Esophagus mucosa (tissue), 1 donor: ENCODE data around the gene NDUFB10. TPM values are rescaled to one million over a fixed set of nuclear protein-coding genes. Genes with fewer than 3 reads are reported as not detected.

Experiments
- ATAC-seq: fragments of 200-7000 bp; cut with Tn5 transposase; one replicate; pipeline ENCODE4 v1.9.1; 2020
- total RNA-seq: library from RNA; stranded (reverse); gene quantifications from one replicate; pipeline ENCODE4 v1.2.4, GENCODE V29; 2023
- donor health status: DM: yes; HTN: yes; CAD: no.

Gene NDUFB10
- total RNA-seq, 1 donor from 2014 or later: 115 TPM

- ATAC-seq: no peak
These were observed 44.0 kb downstream of the NDUFB10 start for GRCh38 chr16:2003231-2003826.

GRCh38 chr16:2003827-2004641 is 44.7 kb downstream of the NDUFB10 start:
- peak; percentile 67 for ATAC-seq

DNA sequence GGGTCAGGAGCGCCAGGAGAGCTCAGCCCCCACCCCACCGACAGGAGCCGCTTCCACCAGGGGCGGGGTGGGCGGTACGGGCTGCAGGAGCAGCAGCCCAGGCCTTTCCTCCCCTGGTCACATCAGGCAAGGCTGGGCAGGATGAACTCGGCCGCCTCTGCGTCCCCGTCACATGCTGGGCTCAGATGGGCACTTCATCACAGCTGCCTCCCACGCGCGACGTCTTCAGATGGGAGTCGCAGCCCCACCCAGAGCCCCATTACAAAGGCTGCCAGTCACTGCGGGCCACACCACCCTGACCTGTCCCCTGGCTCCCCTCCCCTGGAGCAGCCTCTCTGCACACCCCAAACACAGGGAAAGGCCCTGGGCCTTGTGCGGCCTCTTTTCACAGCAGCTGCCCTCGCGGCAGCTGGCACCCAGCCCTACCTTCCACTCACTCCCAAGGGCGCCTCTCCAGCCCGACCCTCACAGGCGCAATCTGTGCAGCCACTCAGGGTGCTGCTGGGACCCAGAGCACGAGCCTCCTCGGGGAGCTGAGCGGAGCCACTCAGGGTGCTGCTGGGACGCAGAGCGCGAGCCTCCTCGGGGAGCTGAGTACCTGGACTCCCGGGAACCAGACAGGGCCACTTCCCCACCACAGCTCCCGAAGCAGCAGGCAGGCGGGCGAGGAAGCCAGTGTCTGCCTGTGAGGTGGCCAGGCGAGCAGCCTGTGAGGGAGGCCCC is 45.6 kb downstream of the NDUFB10 start:
- no peak for ATAC-seq

DNA sequence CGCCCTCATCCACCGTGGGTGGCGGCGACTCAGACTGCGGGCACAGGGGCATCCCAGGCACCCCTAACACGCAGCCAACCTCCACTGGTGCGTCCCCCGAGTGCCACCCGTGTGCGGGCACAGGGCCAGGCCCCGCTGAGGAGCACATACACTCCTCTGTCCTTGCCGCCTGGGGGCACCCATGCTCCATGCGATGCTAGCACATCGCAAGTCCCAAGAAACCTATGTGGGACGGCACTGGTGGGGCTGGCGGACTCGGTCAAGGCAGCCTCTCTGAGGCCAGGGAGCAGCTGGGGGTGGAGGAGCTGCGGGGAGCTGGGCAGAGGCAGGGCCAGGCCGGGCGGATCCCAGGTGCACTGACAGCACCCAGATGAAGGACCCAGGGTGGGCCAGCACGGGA is 46.3 kb downstream of the NDUFB10 start:
- no peak for ATAC-seq

GRCh38 chr16:2006317-2006716 is 47.0 kb downstream of the NDUFB10 start:
- no peak for ATAC-seq

DNA sequence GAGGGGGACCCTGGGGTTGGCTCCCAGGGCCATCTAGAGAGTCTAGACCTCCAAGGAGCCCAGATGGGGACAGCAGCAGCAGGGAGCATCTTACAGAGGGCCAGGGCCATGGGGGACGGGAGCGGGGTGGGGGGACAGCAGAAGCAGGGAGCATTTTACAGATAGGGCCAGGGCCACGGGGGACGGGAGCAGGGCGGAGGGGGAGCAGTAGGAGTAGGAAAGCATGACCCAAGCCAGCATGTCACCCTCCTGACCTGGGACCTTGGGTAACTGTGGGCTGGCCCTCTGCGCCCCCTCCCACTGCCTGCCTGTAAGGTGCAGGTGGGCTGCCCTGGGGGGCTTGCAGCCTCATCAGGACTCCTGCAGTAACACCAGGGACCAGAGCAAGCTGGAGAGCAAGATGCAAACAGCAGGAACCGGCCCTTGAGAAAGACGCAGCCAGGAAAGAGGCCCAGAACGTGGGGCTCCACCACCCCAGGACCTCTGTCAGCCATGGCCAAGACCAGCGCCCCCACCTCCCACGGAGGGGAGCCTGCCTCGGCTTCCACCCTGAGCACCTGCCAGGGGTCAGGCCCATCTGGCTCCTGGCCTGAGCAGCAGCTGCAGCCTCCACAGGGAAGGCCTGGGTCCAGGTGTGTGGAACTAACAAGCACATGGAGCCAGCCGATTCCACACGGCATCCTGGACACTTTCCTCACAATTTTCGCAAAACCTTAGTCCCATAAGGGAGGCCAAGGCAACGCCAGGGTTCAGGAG is 47.9 kb downstream of the NDUFB10 start:
- no peak for ATAC-seq

DNA sequence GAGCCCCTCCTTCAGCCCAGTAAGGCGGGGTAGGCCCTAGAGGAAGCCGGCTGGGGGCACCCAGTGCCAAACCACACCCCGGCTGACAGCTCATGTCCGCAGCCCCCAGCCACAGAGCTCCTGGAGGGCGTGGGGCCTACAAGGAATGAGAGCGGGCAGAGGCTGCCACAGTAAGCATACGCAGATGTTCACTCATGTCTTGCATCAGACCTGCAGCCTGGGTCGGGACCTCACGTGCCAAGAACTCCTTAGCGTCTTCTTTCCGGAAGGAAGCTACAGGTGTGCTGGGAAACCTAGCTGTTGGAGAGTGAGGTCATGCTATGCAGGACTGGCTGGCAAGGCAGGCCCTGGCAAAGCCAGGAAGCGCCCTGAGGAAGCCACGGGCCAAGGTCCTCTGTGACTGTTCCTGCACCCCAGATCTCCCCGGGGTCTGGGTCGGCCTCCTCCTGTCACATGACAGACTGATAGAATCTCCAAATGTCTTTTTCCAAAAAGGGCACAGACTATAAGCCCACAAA is 48.7 kb downstream of the NDUFB10 start:
- peak; percentile 70 for ATAC-seq

GRCh38 chr16:2008631-2009163 is 49.4 kb downstream of the NDUFB10 start:
- peak; percentile 6 for ATAC-seq

DNA sequence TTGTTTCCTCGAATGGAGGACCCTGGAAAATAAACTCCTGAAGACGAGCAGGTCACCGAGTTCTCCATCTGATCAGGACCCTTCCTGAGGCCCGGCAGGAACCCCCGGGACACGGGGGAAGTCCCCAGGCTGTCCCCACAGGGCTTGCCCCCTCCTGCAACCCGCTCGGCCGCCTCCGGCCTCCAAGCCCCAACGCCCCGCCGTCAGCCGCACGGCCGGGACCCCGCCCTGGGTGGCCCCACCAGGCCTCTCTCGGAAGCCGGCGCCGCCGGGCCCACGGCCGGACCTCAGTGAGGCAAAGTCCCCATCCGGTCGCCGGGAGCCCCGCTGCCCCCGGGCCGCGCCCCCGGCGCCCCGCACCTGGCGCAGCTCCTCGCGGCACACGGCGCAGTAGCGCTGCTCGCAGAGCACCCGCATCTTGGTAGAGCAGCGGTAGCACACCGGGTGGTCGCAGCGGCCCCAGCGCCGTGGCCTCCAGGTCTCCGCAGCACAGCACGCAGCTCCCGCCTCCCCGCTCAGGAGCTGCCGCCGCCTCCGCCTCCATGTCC is 49.9 kb downstream of the NDUFB10 start:
- peak; percentile 6 for ATAC-seq

DNA sequence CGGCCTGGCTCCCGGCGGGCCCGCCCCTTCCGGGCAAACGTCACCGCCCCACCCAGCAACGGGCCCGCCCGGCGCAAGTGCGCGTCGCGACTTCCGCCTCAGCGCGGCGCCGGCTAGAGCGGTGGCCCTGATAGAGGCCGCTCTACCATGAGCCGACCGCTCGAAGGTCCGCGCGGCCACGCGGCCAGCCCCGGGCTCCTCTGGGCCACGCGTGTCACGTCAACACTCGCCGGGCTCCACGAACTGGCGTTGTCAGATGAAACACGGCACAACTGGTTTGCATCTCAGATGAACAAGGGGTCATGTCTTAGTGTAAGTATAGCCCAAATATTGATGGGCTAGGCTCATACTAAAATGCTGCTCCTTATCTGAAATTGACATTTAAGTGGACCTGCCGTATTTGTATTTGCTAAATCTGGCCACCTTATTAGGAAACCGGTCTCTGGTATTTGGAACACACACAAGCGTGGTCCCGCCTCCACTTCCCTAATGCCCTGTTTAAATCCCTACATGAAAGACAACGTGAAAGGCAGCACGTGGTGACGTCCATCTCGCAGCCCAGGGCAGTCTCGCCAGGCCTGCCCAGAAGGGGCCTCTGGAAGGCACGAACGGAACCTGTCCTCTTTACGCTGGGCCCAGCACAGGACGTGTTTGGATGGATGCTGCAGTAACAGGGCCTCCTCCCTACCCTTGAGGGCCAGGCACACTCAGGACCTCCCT is 50.6 kb downstream of the NDUFB10 start, which contains the start of gene ZNF598:
TSS of gene ZNF598 (minus strand) at position 31 of the 720 bp plus-strand sequence.
- peak; percentile 77 for ATAC-seq

Other genes starting within 250 kb of the NDUFB10 start
- 29.6 TPM for gene NME3, start 188.0 kb upstream of the NDUFB10 start, total RNA-seq
- 13.0 TPM for gene EME2, start 186.7 kb upstream of the NDUFB10 start, total RNA-seq
- gene MRPS34, start 186.4 kb upstream of the NDUFB10 start, total RNA-seq: 98.6 TPM
- 23.5 TPM for gene SPSB3, start 177.0 kb upstream of the NDUFB10 start, total RNA-seq
- gene NUBP2, start 176.6 kb upstream of the NDUFB10 start, total RNA-seq: 45.6 TPM
- not detected for gene IGFALS, start 165.8 kb upstream of the NDUFB10 start, total RNA-seq
- gene HAGH, start 132.7 kb upstream of the NDUFB10 start, total RNA-seq: 16.9 TPM
- 28.1 TPM for gene FAHD1, start 132.3 kb upstream of the NDUFB10 start, total RNA-seq
- not detected for gene MEIOB, start 87.4 kb upstream of the NDUFB10 start, total RNA-seq
- gene HS3ST6, start 41.1 kb upstream of the NDUFB10 start, total RNA-seq: 1.4 TPM
- 44.0 TPM for gene MSRB1, start 16.3 kb upstream of the NDUFB10 start, total RNA-seq
- gene RPL3L, start 4.8 kb upstream of the NDUFB10 start, total RNA-seq: 0.12 TPM
- gene RPS2, start 5.3 kb downstream of the NDUFB10 start, total RNA-seq: 3,204 TPM
- gene RNF151, start 7.3 kb downstream of the NDUFB10 start, total RNA-seq: not detected
- 31.5 TPM for gene TBL3, start 12.5 kb downstream of the NDUFB10 start, total RNA-seq
- gene NOXO1, start 21.9 kb downstream of the NDUFB10 start, total RNA-seq: 4.6 TPM
- 17.0 TPM for gene GFER, start 24.7 kb downstream of the NDUFB10 start, total RNA-seq
- 0.16 TPM for gene SYNGR3, start 30.4 kb downstream of the NDUFB10 start, total RNA-seq
- gene ZNF598, start 50.3 kb downstream of the NDUFB10 start, total RNA-seq: 41.0 TPM
- 0.80 TPM for gene NPW, start 60.2 kb downstream of the NDUFB10 start, total RNA-seq
- 21.6 TPM for gene NHERF2, start 67.4 kb downstream of the NDUFB10 start, total RNA-seq
- gene NTHL1, start 88.3 kb downstream of the NDUFB10 start, total RNA-seq: 15.8 TPM
- gene TSC2, start 88.4 kb downstream of the NDUFB10 start, total RNA-seq: 49.5 TPM
- 34.8 TPM for gene PKD1, start 176.4 kb downstream of the NDUFB10 start, total RNA-seq
- 6.0 TPM for gene RAB26, start 189.1 kb downstream of the NDUFB10 start, total RNA-seq
- 96.6 TPM for gene TRAF7, start 196.2 kb downstream of the NDUFB10 start, total RNA-seq
- gene CASKIN1, start 237.1 kb downstream of the NDUFB10 start, total RNA-seq: 0.08 TPM
- gene MLST8, start 245.9 kb downstream of the NDUFB10 start, total RNA-seq: 28.5 TPM